OCI-LY3 (cell line): ENCODE measurements around the gene USB1.

Source experiments
- H2AFZ ChIP-seq: fragments of 200-600, 300-600 bp; shearing (Covaris generic); 2 replicates; pipeline ENCODE4 v1.6.0; 2014; ENCODE audit warnings: antibody characterized with exemption, low read depth, low read length
- H3K27ac ChIP-seq: fragments of 200-600, 300-600 bp; sonication (generic); 2 replicates; pipeline ENCODE4 v1.5.1; 2014; ENCODE audit warnings: mild to moderate bottlenecking, low read length, moderate library complexity, mixed read lengths
- H3K27me3 ChIP-seq: fragments of 200-600, 300-600 bp; sonication (generic); 2 replicates; pipeline ENCODE4 v1.6.1; 2014; ENCODE audit warnings: low read depth, low read length, mixed read lengths
- H3K36me3 ChIP-seq: fragments of 200-600, 300-600 bp; sonication (generic); replicated peaks from 2 replicates; pipeline ENCODE3; 2014; ENCODE audit warnings: low read depth, low read length, mixed read lengths
- H3K4me1 ChIP-seq: fragments of 300-600, 200-600 bp; sonication (generic); 2 replicates; pipeline ENCODE4 v1.6.1; 2014; ENCODE audit warnings: low read length, mixed read lengths
- H3K4me2 ChIP-seq: fragments of 200-600, 300-600 bp; sonication (generic); 2 replicates; pipeline ENCODE4 v1.6.1; 2014; ENCODE audit warnings: low read length, mixed read lengths
- H3K4me3 ChIP-seq: fragments of 300-600, 200-600 bp; sonication (generic); 2 replicates; pipeline ENCODE4 v1.5.1; 2014; ENCODE audit warnings: antibody characterized with exemption, mild to moderate bottlenecking, low read length, moderate library complexity
- H3K79me2 ChIP-seq: fragments of 300-600, 200-600 bp; shearing (Covaris generic); 2 replicates; pipeline ENCODE4 v1.6.1; 2014; ENCODE audit warnings: mild to moderate bottlenecking, low read length, mixed read lengths
- H3K9ac ChIP-seq: fragments of 300-600, 200-600 bp; shearing (Covaris generic); 2 replicates; pipeline ENCODE4 v1.6.0; 2014; ENCODE audit warnings: mild to moderate bottlenecking, low read length, moderate library complexity
- H3K9me3 ChIP-seq: fragments of 200-600, 300-600 bp; shearing (Covaris generic); 2 replicates; pipeline ENCODE4 v1.6.1; 2014; ENCODE audit warnings: low read length, mixed read lengths; ENCODE audit not compliant: insufficient read depth
- H4K20me1 ChIP-seq: fragments of 200-600, 300-600 bp; sonication (generic); 2 replicates; pipeline ENCODE4 v1.6.1; 2016; ENCODE audit warnings: low read length, mixed read lengths; ENCODE audit not compliant: insufficient read depth
- CTCF ChIP-seq: fragments of 200-600, 300-600 bp; sonication (generic); IDR thresholded peaks from 2 replicates; pipeline ENCODE4 v1.5.1; 2014; ENCODE audit warnings: antibody characterized with exemption, low read length, low read depth
- EZH2phosphoT487 ChIP-seq: fragments of 200-600 bp; shearing (Covaris generic); IDR thresholded peaks from 2 replicates; pipeline ENCODE4 v1.6.1; 2018; ENCODE audit warnings: antibody characterized with exemption, mixed run types, low read depth

The USB1 gene

GRCh38 chr16:57981636-57982035 is 19.6 kb upstream of the USB1 start:
- no peaks in the 10 kb centered on the region for H3K36me3 ChIP-seq
- H3K4me2 ChIP-seq, result no peak overlapping the region
- no peaks in the 10 kb centered on the region for H4K20me1 ChIP-seq
- no peaks in the 10 kb centered on the region for H3K79me2 ChIP-seq
- H3K4me1 ChIP-seq, result no peaks in the 10 kb centered on the region
- no peak for TF ChIP-seq CTCF
- TF ChIP-seq EZH2phosphoT487, result no peak
- no peak overlapping the region for H3K4me3 ChIP-seq
- H3K27ac ChIP-seq, result no peak overlapping the region
- H3K9me3 ChIP-seq, result no peaks in the 10 kb centered on the region
- H2AFZ ChIP-seq, result no peak overlapping the region
- H3K27me3 ChIP-seq, result no peaks in the 10 kb centered on the region; the same call in 1 of the 2 replicates
- no peak overlapping the region for H3K9ac ChIP-seq

DNA sequence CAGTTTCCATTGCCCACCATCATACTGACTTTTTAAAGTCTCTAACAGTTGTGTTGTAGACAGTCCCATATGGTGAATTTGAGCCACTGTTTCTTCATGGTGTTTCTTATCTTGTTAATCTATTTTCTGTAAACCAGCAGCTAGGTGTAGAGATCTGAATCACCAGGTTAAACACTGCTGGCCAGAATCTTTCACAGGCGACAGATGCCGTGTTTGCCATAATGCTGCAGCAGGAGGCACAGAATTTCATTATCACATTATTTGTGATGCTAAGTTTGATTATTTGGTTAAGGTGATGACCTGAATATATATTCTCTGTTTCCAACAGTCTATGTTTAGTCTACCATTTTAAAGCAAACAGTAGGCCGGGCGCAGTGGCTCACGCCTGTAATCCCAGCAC is 18.8 kb upstream of the USB1 start:
- no peaks in the 10 kb centered on the region; the same call in 1 of the 2 replicates for H3K27me3 ChIP-seq
- TF ChIP-seq CTCF (no peak), EZH2phosphoT487 (no peak)
- no peak overlapping the region for H3K4me3 ChIP-seq
- no peak overlapping the region for H3K27ac ChIP-seq
- H3K4me1 ChIP-seq, result no peaks in the 10 kb centered on the region; the same call in 1 of the 2 replicates
- H3K9ac ChIP-seq, result no peak overlapping the region
- H3K9me3 ChIP-seq, result no peaks in the 10 kb centered on the region
- H3K4me2 ChIP-seq, result no peak overlapping the region
- H4K20me1 ChIP-seq, result no peaks in the 10 kb centered on the region
- H2AFZ ChIP-seq, result no peak overlapping the region
- no peaks in the 10 kb centered on the region for H3K79me2 ChIP-seq
- H3K36me3 ChIP-seq, result no peaks in the 10 kb centered on the region

DNA sequence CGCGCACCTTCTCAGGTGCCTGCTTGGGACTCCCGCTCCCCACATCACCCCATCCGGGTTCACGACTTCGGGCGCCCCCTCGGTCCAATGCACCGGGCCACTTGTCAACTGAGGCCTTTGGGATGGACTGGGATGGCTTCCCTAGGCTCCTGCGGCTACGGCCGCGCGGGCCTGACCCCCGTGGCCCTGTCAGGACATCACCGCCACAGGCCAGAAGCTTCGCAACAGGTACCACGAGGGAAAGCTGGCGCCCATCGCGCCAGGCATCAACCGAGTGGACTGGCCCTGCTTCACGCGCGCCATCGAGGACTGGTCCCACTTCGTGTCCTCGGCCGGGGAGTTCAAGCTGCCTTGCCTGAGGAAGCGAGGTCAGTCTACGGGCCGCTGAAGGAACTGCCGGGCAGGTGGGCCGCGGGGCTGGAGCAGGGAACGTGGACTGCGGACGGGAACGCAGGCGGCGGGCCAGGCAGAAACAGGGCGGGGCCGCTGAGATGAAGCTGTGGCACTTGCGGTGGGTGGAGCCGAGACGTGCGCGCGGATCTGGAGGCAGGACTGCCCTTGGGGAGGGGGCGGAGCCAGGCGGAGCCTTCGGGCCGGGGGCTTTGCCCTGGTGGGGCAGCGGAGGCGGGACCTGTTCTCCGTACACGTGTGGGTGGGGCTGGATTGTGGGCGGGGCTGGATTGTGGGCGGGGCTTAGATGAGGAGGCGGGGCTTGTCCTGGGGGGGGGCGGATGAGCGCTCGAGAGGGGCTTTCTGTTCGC is 16.6 kb upstream of the USB1 start:
- no peak overlapping the region for H2AFZ ChIP-seq
- H3K9ac ChIP-seq, result no peak overlapping the region
- H3K9me3 ChIP-seq, result no peaks in the 10 kb centered on the region
- H3K27me3 ChIP-seq, result no peaks in the 10 kb centered on the region; the same call in 1 of the 2 replicates
- H3K79me2 ChIP-seq, result no peaks in the 10 kb centered on the region
- TF ChIP-seq CTCF (no peak), EZH2phosphoT487 (no peak)
- H3K4me2 ChIP-seq, result no peak overlapping the region
- H3K4me3 ChIP-seq, result no peak overlapping the region
- H4K20me1 ChIP-seq, result no peaks in the 10 kb centered on the region
- H3K36me3 ChIP-seq, result no peaks in the 10 kb centered on the region
- no peaks in the 10 kb centered on the region; the same call in 1 of the 2 replicates for H3K4me1 ChIP-seq
- H3K27ac ChIP-seq, result no peak overlapping the region

DNA sequence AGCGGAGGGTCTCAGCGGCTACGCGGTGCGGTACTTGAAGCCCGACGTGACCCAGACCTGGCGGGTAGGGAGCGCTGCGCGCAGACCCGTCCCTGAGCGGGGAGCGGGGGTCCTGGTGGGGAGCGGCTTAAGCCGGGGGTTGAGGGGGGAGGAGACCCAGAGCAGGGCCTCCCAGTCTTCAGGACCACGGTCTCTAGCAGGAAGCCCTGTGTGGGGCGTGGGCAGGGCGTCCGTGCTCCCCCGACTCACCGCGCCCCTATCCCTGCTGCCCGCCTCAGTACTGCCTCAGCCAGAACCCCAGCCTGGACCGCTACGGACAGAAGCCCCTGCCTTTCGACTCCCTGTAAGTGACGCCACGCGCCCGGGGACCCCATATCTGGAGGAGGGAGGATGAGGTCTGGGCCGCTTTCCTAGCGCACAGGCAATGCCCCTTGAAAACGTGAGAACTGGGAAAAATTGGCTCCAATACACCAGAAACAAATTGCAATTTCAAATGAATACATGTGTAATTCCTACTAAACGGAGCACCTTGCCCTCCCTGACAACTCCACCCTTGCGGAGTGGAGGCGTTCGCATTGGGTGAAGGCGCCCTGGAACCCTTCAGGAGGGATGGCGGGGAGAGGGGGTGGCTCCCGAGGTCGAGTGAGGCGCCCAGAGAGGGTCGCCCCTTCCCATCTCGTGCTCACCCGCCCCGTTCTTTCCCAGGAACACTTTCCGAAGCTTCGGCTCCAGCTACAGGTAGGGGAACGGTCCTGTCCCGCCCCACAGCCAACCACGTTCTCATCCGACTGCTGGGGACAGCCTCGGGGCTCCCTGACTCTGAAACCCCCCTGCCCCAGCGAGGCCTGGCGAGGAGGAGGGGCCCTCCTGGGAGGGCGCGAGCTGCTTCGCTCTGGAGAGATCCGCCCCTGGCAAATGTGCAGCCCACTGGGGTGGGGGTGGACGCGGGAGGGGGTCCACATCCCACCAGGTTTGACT is 15.7 kb upstream of the USB1 start:
- no peak for TF ChIP-seq CTCF
- TF ChIP-seq EZH2phosphoT487, result no peak
- no peak overlapping the region for H3K4me3 ChIP-seq

More for the DNA sequence above, 15.7 kb upstream of the USB1 start:
- no peak overlapping the region for H2AFZ ChIP-seq
- H3K79me2 ChIP-seq, result no peaks in the 10 kb centered on the region
- no peak overlapping the region for H3K9ac ChIP-seq
- H3K36me3 ChIP-seq, result no peaks in the 10 kb centered on the region
- H3K27me3 ChIP-seq, result no peaks in the 10 kb centered on the region; the same call in 1 of the 2 replicates
- no peaks in the 10 kb centered on the region; the same call in 1 of the 2 replicates for H3K4me1 ChIP-seq
- H4K20me1 ChIP-seq, result no peaks in the 10 kb centered on the region
- no peak overlapping the region for H3K4me2 ChIP-seq
- no peaks in the 10 kb centered on the region for H3K9me3 ChIP-seq
- H3K27ac ChIP-seq, result no peak overlapping the region
